ACC112 (cell line): ENCODE results near the gene ATP13A1.

Source experiments
- H2AFZ ChIP-seq: fragments of 200-600 bp; sonication (generic); one replicate; pipeline ENCODE4 v1.6.0; 2017; ENCODE audit warnings: antibody characterized with exemption, low read length; ENCODE audit not compliant: unreplicated experiment
- H3K27ac ChIP-seq: fragments of 200-600 bp; sonication (generic); 2 replicates; pipeline ENCODE4 v1.5.1; 2014; ENCODE audit warnings: low read depth, mild to moderate bottlenecking, antibody characterized with exemption, low read length, moderate library complexity
- H3K27me3 ChIP-seq: fragments of 200-600 bp; sonication (generic); 2 replicates; pipeline ENCODE4 v1.6.1; 2014; ENCODE audit warnings: mild to moderate bottlenecking, antibody characterized with exemption, low read length, moderate library complexity, mixed read lengths; ENCODE audit not compliant: insufficient read depth
- H3K36me3 ChIP-seq: fragments of 200-600 bp; sonication (generic); 2 replicates; pipeline ENCODE4 v1.6.1; 2016; ENCODE audit warnings: mild to moderate bottlenecking, antibody characterized with exemption, low read length, moderate library complexity, mixed read lengths; ENCODE audit not compliant: insufficient read depth
- H3K4me1 ChIP-seq: fragments of 200-600 bp; sonication (generic); one replicate; pipeline ENCODE4 v1.6.1; 2016; ENCODE audit warnings: low read length, mixed read lengths; ENCODE audit not compliant: insufficient read depth, unreplicated experiment, control insufficient read depth
- H3K4me3 ChIP-seq: fragments of 200-600 bp; sonication (generic); 2 replicates; pipeline ENCODE4 v1.5.1; 2014; ENCODE audit warnings: mild to moderate bottlenecking, low read depth, low read length
- H3K79me2 ChIP-seq: fragments of 200-600 bp; sonication (generic); one replicate; pipeline ENCODE4 v1.6.0; 2016; ENCODE audit warnings: low read length; ENCODE audit not compliant: control insufficient read depth, unreplicated experiment, insufficient read depth

The ATP13A1 gene

GRCh38 chr19:19630062-19630414 lies 33.4 kb downstream of the ATP13A1 start:
- Histone ChIP-seq H3K4me3 (no peak overlapping the region), H3K36me3 (peaks cover 6% of the 10 kb centered on the region; the same call in 1 of the 2 replicates), H3K79me2 (no peaks in the 10 kb centered on the region), H3K4me1 (no peaks in the 10 kb centered on the region), H2AFZ (no peak overlapping the region), H3K27me3 (no peaks in the 10 kb centered on the region), H3K27ac (no peak overlapping the region)

DNA sequence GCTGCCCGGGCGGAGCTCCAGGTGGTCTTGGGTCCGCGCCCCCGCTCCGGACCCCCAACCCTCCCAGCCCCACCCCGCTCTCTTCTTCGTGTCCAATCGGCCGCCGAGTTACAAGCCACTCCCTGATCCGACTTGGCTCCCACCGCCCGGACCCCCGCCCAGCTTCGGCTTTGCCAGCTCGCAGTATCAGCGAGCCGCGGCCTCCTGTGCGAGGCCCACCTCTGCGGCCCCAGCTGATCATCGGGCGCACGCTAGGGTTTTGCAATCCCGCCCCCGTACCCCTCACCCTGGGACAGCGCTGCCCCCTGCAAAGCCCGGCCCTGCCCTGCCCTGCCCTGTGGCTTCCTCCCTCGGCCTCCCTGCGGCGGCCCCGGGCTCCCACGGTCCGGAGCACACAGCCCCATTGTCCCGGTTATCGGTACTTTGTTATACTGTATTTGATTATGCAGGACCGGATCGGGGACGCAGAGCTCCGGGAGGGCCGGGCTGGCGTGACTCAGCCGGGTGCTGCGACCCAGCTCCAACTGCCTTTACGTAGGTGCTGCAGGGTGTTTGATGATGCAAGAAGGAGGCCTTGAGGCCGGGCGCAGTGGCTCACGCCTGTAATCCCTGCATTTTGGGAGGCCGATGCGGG lies 34.9 kb downstream of the ATP13A1 start:
- Histone ChIP-seq H3K27ac (no peak overlapping the region), H2AFZ (no peak overlapping the region), H3K27me3 (no peaks in the 10 kb centered on the region), H3K36me3 (no peaks in the 10 kb centered on the region), H3K4me1 (no peaks in the 10 kb centered on the region), H3K4me3 (peak overlapping the region; percentile 66; the same call in 1 of the 2 replicates), H3K79me2 (no peaks in the 10 kb centered on the region)

DNA sequence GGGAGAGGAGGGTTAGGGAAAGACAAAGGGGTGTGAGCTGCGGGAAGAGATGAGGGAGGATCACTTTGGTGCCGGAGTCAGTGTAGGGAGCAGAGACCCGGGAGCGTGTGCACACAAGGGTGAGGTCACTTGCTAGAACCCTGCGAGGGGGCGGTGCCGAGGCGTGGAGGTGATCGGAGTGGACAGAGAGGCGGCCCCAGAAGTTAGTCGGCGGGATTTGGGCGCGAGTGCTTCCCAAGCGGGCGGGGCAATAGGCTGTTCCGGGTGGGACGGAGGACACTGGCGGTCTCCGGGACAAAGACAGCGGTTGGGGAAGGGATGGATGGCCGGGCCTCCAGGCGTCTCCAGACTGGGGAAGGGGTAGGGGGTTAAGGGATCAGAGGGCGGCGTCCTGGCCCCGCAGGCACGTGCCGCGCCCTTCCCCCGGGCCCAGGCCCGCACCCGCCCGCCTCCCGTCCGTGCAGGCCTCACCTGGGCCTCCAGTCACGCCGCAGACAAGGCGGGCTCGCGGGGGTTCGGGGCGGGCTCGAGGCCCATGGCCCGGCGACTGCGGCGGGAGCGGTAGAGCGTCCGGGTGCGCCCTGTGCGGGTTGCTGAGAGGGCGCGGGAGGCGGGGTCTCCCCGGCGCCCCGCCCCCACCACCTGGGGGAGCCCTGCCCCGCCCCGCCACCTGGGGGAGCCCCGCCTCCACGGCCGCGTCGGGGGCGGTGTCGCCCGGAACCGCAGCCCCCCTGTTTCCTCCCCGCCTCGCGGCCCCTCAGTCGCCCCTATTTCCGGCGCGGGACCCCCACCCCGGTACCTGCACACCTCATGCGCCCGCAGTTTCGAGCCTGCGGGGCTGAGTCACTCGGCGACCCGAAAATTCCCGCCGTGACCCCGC lies 35.6 kb downstream of the ATP13A1 start, which contains the start of gene LPAR2:
TSS of gene LPAR2 (minus strand) at position 600 of the 880 bp plus-strand sequence. CDS start 945 bp downstream, outside the sequence.
- Histone ChIP-seq H3K27ac (no peak within 1 kb of the TSS), H3K4me3 (peak within 1 kb of the TSS; percentile 66), H3K27me3 (no peaks in the 10 kb centered on the region), H3K79me2 (no peaks in the 10 kb centered on the region), H3K36me3 (no peaks in the 10 kb centered on the region), H2AFZ (no peak within 1 kb of the TSS), H3K4me1 (no peaks in the 10 kb centered on the region)

DNA sequence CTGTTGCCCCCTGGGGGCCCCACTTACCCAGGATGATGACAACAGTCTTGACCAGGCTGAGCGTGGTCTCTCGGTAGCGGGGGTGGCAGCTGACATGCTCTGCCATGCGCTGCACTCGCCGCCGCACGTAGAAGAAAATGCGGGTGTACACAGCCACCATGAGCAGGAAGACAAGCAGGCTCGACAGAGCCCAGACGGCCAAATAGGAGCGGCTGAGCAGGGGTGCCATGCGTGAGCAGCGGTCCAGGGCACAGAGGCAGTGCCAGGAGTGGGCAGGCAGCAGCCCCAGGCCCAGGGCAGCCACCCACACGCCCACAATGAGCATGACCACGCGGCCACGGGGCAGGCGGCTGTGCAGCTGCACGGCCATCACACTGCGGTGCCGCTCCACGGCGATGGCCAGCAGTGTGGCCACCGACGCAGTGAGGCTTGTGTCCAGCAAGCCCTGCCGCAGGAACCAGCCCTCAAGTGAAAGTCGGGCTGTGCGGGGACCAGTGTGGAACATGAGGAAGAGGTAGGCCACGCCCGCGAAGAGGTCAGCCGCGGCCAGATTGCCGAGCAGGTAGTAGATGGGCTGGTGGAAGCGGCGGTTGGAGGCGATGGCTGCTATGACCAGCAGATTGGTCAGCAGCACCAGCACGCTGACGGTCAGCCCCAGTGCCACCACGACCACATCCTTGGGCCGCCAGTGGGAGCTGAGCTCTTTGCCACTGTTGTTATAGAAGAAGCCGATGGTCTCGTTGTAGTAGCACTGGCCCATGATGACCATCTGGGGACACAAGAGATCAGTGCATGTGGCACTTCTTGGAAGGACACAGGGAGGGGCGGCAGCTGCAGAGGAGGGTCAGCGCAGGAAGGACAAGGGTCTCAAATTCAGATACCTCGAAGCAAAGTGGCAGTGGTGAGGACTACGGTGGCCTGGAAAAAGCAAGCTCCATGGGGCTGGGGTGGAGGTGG lies 36.7 kb downstream of the ATP13A1 start:
- H3K27me3 ChIP-seq, result no peaks in the 10 kb centered on the region
- no peak overlapping the region for H2AFZ ChIP-seq
- no peaks in the 10 kb centered on the region for H3K79me2 ChIP-seq
- H3K4me1 ChIP-seq, result no peaks in the 10 kb centered on the region
- H3K4me3 ChIP-seq, result no peak overlapping the region
- no peaks in the 10 kb centered on the region for H3K36me3 ChIP-seq
- H3K27ac ChIP-seq, result no peak overlapping the region

- no peak overlapping the region for H3K4me3 ChIP-seq
- no peak overlapping the region for H3K27ac ChIP-seq
- no peak overlapping the region for H2AFZ ChIP-seq
- H3K4me1 ChIP-seq, result no peaks in the 10 kb centered on the region
- H3K27me3 ChIP-seq, result no peaks in the 10 kb centered on the region
- no peaks in the 10 kb centered on the region for H3K36me3 ChIP-seq
- no peaks in the 10 kb centered on the region for H3K79me2 ChIP-seq
These were observed 39.4 kb downstream of the ATP13A1 start for GRCh38 chr19:19624032-19624570.

GRCh38 chr19:19623383-19623782 lies 40.1 kb downstream of the ATP13A1 start:
- Histone ChIP-seq H3K36me3 (no peaks in the 10 kb centered on the region), H3K27ac (no peak overlapping the region), H3K4me3 (no peak overlapping the region), H3K4me1 (no peaks in the 10 kb centered on the region), H3K27me3 (no peaks in the 10 kb centered on the region), H2AFZ (no peak overlapping the region), H3K79me2 (no peaks in the 10 kb centered on the region)

GRCh38 chr19:19619849-19620210 lies 43.6 kb downstream of the ATP13A1 start:
- no peaks in the 10 kb centered on the region for H3K36me3 ChIP-seq

DNA sequence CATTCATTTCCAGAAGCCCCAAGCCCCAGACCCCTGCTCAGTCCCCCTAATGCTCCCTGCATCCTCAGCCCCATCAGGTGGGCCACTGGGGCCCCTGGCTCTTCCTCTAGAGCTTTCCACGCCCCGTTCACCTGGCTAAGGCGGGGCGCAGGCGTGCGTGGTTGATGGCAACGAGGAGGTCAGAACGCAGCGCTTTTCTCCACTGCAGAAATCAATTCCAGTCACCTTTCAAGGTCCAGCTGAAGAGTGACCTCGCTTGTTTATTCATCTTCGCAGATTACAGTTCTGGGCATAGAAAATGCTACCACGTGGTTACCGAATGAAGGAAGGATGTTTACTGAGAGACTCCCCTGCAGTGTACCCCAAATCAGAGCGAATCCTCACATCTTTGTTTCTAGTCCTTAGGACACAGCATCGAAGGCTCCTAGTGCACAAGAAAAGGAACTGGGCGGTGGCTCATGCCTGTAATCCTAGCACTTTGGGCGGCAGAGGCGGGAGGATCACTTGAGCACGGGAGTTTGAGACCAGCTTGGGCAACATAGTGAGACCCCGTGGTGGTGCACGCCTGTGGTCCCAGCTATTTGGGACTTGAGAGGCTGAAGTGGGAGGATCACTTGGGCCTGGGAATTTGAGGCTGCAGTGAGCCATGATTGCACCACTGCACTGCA lies 44.2 kb downstream of the ATP13A1 start:
- no peaks in the 10 kb centered on the region for H3K79me2 ChIP-seq
- H3K4me3 ChIP-seq, result peak overlapping the region; percentile 93; the same call in 1 of the 2 replicates
- no peaks in the 10 kb centered on the region for H3K36me3 ChIP-seq
- H2AFZ ChIP-seq, result no peak overlapping the region
- H3K27me3 ChIP-seq, result no peaks in the 10 kb centered on the region
- H3K4me1 ChIP-seq, result no peaks in the 10 kb centered on the region
- H3K27ac ChIP-seq, result no peak overlapping the region

More at GRCh38 chr19:19619849-19620210, 43.6 kb downstream of the ATP13A1 start:
- no peaks in the 10 kb centered on the region for H3K4me1 ChIP-seq
- H3K4me3 ChIP-seq, result no peak overlapping the region
- H3K27me3 ChIP-seq, result no peaks in the 10 kb centered on the region
- no peak overlapping the region for H2AFZ ChIP-seq
- H3K27ac ChIP-seq, result no peak overlapping the region
- H3K79me2 ChIP-seq, result no peaks in the 10 kb centered on the region

DNA sequence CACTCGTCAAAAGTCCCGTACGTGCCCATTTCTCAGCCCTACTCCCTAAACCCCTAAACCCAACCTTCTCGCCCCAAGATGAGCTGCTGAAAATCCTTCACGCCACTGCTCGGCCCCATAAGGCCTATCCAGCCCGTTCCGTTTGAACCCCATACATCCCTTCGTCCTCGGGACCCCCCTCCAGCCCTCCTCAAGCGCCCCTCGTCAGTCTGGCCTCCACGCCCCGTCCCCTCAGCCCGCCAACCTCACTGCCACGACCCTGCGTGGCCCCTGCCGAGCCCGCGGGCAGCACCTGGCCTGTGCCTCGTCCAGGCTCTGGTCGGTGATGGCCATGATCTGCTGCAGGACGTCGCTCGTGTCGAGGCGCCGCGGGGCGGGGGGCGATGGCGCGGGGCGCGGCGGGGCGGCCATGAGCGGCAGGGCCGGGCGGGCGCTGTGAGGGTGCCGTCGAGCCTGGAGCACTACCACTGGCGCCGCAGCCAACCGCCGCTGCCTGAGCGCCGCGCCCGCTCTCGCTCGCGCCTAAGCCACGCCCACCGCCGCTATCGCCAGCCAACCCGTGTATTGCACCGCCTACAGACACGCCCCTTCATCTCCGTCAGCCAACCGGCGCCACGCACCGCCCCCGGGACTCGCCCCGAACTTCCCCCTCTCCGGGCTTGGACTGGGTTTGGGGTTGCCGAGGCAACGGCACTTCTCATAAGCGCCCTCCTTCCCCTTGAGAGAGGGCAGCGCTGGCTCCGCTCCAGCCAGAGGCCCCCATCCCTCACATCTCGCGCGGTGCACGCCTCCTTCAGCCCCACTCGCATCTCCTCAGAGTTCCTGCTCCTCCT lies 45.0 kb downstream of the ATP13A1 start, which contains the start of gene PBX4:
TSS of gene PBX4 (minus strand) at position 469 of the 833 bp plus-strand sequence. CDS start at position 411, 58 bp downstream.
- H3K4me3 ChIP-seq, result peak within 1 kb of the TSS; percentile 93
- no peak within 1 kb of the TSS for H3K27ac ChIP-seq
- H3K4me1 ChIP-seq, result no peaks in the 10 kb centered on the region
- H3K36me3 ChIP-seq, result no peaks in the 10 kb centered on the region
- no peaks in the 10 kb centered on the region for H3K79me2 ChIP-seq
- H3K27me3 ChIP-seq, result no peaks in the 10 kb centered on the region
- H2AFZ ChIP-seq, result peak within 1 kb of the TSS; percentile 92
